Measurements from ENCODE around the gene TNFRSF12A. TPM values are rescaled to one million over a fixed set of nuclear protein-coding genes. Genes with fewer than 3 reads are reported as not detected.

TNFRSF12A gene
- total and polyA plus RNA-seq, 2 of the 13 experiments (the other 11 are each of a cell fraction or from before 2014, with no cell fraction given), result 61.9 to 66.0 TPM

GRCh38 chr16:3020604-3021448 is 658 bp downstream of the TNFRSF12A start (continued):
- TF ChIP-seq ZNF20 (CRISPR knock-in tag; IDR thresholded peaks at IDR 0.05) (no peak), SOX6 (IDR thresholded peaks at IDR 0.05) (no peak), SOX6 (CRISPR knock-in tag; IDR thresholded peaks at IDR 0.05) (peak; percentile 76), KAT7 (CRISPR knock-in tag; IDR thresholded peaks at IDR 0.05; ENCODE audit: borderline replicate concordance) (no peak; the same call in 1 of the 2 replicates), NFRKB (IDR thresholded peaks at IDR 0.05) (no peak), ZNF749 (CRISPR knock-in tag; IDR thresholded peaks at IDR 0.05; ENCODE audit: borderline replicate concordance) (peak; percentile 36; the same call in 1 of the 2 replicates), RBM39 (IDR thresholded peaks at IDR 0.05; ENCODE audit: low read depth, low read length, poor library complexity, severe bottlenecking) (peak; percentile 21), HDAC2 (CRISPR knock-in tag; IDR thresholded peaks at IDR 0.05) (peak; percentile 67), RCOR2 (CRISPR knock-in tag; IDR thresholded peaks at IDR 0.05) (no peak), ZNF207 (IDR thresholded peaks at IDR 0.05; ENCODE audit: borderline replicate concordance) (no peak), PRMT3 (CRISPR knock-in tag; IDR thresholded peaks at IDR 0.05; ENCODE audit: borderline replicate concordance, low read depth) (no peak), PBX2 (CRISPR knock-in tag; IDR thresholded peaks at IDR 0.05) (no peak), HMG20A (CRISPR knock-in tag; IDR thresholded peaks at IDR 0.05; ENCODE audit: borderline replicate concordance) (peak; percentile 52; the same call in 1 of the 2 replicates), ZNF780A (CRISPR knock-in tag; IDR thresholded peaks at IDR 0.05) (0 out of 2 replicates have a peak, but pooled peaks have one; percentile 15), DMTF1 (CRISPR knock-in tag; IDR thresholded peaks at IDR 0.05) (no peak), POLR2AphosphoS2 (IDR thresholded peaks at IDR 0.05; ENCODE audit: low read depth, low read length) (peak; percentile 91), RFXANK (CRISPR knock-in tag; IDR thresholded peaks at IDR 0.05) (no peak), ZNF674 (CRISPR knock-in tag; IDR thresholded peaks at IDR 0.05; ENCODE audit: low read depth) (no peak), ZNF205 (CRISPR knock-in tag; IDR thresholded peaks at IDR 0.05) (no peak), SAFB2 (CRISPR knock-in tag; IDR thresholded peaks at IDR 0.05; ENCODE audit: borderline replicate concordance, low read depth) (peak; percentile 70; the same call in 1 of the 2 replicates), ISX (CRISPR knock-in tag; conservative IDR thresholded peaks at IDR 0.05) (0 out of 2 replicates have a peak, but pooled peaks have one; percentile 45)
- TF ChIP-seq, protein P1, sequence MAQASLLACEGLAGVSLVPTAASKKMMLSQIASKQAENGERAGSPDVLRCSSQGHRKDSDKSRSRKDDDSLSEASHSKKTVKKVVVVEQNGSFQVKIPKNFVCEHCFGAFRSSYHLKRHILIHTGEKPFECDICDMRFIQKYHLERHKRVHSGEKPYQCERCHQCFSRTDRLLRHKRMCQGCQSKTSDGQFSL (CRISPR knock-in tag; IDR thresholded peaks at IDR 0.05), result peak; percentile 83
- TF ChIP-seq, protein P2, sequence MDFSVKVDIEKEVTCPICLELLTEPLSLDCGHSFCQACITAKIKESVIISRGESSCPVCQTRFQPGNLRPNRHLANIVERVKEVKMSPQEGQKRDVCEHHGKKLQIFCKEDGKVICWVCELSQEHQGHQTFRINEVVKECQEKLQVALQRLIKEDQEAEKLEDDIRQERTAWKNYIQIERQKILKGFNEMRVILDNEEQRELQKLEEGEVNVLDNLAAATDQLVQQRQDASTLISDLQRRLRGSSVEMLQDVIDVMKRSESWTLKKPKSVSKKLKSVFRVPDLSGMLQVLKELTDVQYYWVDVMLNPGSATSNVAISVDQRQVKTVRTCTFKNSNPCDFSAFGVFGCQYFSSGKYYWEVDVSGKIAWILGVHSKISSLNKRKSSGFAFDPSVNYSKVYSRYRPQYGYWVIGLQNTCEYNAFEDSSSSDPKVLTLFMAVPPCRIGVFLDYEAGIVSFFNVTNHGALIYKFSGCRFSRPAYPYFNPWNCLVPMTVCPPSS (IDR thresholded peaks at IDR 0.05), result no peak
- TF ChIP-seq, protein P3, sequence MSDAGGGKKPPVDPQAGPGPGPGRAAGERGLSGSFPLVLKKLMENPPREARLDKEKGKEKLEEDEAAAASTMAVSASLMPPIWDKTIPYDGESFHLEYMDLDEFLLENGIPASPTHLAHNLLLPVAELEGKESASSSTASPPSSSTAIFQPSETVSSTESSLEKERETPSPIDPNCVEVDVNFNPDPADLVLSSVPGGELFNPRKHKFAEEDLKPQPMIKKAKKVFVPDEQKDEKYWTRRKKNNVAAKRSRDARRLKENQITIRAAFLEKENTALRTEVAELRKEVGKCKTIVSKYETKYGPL (CRISPR knock-in tag; IDR thresholded peaks at IDR 0.05), result no peak; the same call in 1 of the 2 replicates
- TF ChIP-seq, protein P4, sequence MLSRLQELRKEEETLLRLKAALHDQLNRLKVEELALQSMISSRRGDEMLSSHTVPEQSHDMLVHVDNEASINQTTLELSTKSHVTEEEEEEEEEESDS (CRISPR knock-in tag; IDR thresholded peaks at IDR 0.05; ENCODE audit: borderline replicate concordance), result no peak

Data from HepG2 (cell line).